HG02943 (cell line): ENCODE measurements around the gene DPCD.
"Not testable (repeated sequence)": the region's sequence is repeated elsewhere in the genome, so short reads cannot be mapped to it uniquely, and the experiment has no call there.

ENCODE experiments used
- ATAC-seq: cut with Tn5 transposase; IDR thresholded peaks from one replicate; pipeline ENCODE4 v1.9.1; 2021; ENCODE audit warnings: mild to moderate bottlenecking, low read depth, moderate library complexity; ENCODE audit not compliant: unreplicated experiment

DPCD gene

DNA sequence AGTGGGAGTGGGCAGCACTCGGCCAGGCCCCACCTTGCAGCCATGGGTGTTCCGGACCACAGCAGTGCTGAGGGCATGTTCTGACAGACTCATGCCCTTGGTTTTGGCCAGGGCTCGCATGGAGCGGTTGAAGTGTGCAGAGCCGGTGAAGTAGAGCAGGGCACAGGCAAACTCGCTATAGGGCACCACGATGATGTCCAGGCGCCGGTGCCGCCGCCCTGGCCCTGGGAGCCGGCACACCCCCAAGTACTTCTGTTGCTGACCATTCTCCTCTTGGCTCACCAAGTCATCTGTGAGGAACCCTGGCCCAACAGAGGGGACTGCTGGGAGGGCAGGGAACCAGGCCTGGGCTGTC lies 8.6 kb upstream of the DPCD start:
- no peak for ATAC-seq

DNA sequence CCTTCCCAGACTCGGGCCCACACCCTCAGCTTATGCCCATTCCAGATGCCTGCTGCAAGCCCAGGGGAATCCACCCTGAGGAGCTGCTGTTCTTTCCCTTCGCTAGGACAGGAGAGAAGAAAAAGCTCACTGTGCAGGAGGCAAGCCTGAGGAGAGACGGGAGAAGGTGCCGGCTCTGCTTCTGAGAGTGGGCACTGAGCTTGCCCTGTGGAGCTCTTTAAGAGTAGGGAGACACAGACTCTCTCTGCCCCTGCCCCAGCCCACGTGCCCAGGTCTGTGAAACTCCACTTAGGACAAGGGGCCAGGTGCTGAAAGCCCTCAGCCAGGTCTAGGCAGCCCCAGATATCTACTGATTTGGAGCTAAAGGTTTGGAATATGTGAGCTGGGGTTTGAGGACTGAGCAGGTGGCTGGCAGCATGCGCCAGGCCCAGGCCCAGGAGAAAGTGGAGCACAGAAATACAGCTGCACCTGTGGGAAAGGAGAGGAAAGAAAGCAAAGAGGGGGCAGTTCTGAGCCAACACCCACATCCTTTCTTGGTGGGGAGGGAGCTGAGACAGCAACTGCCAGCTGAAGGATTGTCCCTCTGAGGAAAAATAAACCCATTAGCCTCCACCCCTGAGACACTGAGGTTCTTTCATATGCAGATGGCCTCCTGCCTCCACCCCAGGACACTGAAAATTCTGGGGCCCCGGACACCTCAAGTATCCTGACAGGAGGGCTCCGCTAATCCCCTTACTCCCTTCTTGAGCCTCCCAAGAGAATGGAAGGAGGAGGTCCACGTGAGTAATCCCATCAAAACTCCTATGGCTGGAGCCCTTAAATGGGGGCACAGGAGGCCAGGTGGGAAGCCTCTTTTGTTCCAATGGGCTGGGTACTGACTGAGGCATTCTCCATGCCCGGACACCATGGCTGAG lies 7.4 kb upstream of the DPCD start:
- ATAC-seq: no peak

DNA sequence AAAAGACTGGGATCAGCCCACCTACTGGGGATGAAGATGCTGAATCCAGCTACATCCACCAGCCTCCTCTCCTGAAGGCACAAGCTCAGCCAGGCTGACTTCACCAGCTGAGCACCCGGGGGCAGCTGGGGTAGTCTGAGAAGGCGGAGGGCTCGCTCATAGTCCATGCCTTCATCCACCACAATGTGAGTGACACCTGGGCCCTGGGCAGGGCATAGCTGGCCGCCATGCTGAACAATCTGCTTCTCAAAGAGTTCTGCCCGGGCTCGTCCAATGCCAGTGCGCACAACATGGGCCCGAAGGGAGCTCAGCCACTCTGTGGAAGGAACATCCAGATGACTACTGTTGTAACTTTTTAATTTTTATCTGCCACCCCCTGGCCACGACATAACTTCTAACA lies 2.3 kb upstream of the DPCD start:
- no peak for ATAC-seq

DNA sequence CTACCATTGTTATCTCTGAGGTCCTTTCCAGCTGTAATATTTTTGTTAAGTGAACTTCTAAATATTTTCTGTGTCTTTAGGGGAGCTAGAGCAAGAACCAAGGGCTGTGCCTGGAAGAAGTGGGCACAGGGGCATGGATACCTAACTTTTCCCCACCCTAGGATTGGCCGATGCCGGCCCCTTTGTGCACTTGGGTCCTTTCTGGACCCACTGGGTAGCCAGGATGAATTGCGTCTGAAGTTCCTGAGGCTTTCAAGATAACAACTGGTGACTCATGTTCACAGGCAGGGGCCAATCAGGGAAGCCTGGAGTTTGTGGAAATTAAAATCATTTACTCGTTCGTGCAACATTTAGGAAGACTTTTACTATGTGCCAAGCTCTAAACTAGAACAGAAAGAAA lies 758 bp downstream of the DPCD start:
- ATAC-seq: no peak

DNA sequence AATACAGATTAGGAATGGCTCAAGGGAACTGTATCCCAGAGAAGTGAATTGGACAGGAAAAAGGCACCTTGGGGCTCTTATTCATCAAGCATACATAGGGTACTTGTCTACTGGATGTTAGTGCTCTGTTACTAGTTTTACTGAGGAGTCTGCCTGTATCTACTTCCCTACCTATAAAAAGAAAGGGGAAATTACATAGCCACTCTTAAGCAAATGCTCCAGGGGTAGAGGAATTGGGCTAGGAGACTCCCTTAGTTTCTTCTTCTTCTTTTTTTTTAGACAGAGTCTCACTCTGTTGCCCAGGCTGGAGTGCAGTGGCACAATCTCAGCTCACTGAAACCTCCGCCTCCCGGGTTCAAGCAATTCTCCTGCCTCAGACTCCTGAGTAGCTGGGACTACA lies 5.2 kb downstream of the DPCD start:
- not testable (repeated sequence) for ATAC-seq

DNA sequence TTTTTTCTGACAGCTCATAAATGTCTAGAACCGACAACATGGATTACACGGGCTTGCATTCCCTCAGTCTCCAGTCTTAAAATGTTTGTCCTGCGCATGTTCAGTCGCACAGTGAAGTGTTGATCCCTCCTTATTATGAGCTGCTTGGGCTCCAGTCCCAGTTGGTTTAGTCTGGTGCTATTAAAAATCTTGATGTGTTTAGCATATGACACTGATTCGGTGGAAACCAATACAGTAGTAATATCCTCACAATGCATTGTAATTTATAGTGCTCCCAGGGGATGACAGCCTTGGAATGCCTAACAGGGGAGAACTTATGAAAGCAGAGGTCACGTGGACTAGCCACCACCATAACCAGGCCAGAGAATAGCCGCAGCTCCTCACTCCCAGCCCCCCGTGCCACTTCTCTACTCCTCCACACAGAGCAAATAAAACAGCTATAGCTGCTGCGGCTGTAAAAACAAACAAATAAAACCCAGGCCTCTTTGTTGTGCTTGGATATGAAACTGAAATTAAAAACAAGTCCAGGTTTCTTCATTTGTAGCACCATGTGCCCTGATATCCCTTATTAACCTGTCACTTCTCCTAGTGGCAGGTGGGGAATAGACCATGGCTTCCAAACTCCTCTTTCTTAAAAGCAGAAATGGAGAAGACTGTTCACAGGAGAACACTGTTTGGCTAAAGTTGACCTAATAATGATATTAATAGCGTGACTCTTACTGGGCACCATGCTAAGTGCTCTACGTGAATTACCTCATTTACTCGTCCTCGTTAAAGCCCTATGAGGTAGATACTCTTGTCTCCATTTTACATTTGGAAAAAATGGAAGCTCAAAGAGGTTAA lies 7.7 kb downstream of the DPCD start:
- ATAC-seq: no peak

DNA sequence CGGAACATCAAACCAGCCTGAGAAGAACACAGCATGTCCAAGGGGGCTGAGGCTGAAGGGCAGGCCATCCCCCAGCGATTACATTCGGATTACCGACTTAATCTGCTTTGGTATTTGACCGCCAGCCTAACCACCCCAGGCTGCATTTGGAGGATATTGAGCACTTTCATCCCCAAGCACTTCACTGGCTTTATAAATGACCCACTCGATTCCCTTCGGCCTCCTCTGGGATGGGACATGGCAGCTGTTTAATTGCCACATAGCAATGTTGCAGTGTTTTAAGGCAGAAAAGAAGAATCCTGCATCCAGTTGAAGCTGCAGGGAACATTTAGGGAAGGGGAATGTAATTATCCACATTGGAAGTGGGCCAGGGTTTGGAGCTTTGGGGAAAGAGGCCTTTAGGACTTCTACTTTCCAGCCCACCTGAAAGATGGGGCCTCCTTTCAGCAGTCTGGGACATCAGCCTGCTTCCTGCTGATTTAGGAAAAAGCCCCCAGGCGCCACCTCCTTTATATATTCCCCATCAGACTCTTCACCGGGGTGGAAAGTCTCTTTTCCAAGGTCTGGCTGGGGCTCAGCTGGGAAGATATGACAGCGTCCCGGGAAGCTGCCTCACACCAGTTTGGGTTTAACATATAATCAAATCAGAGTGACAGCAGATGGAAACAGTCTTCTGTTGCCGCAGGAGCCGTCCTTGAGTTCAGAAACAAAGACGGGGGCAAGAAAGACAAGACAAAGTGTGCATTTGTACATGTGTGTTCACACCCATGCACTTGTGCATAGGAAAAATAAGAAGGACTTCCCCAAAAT lies 9.2 kb downstream of the DPCD start:
- no peak for ATAC-seq

DNA sequence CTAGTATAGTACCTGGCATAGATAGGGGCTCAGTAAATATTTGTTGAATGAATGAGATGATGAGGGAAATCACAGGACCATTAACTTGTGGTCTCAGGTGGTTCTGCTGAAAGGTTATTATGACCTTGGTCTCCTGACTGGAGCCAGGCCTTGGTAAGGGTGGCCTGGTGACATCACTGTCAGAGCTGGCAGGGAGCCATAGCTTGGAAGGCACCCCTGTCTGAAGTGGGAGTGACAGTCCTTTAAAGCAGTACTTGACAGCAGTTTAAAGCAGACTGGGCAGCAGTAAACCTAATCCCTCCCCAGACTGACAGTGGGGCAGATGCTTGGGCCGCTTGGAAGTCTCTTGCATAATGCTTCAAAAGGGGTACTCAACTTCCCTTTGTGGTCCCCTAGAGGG lies 13.4 kb downstream of the DPCD start:
- no peak for ATAC-seq

DNA sequence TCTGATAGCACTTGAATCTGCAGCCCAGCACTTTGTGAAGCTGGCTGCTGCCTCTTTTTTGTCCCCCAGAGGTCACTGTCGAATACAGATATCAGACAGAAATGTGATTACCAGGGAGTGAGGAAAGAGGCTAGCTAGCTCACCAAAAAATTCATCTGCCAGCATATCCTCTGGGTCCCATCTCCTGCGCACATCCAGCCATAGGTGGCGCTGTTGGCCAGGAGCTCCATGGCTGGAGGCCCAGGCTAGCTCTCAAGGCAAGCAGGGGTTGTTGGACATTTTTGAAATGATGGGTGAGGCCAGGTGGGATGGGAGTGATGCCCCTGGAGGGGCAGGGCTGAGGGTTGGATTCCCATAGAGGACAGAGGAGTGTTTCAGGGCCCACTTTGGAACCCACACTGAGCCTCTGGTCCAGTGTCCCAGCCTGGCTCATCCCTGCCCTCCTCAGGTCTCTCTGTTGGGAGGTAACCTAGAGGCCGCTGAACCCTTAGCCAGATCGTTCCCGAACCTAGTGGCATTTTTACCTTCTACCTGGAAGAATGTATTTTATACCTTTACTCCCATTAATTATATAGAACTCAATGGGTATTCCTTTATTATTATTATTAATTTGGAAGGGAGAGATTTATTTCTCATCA lies 14.8 kb downstream of the DPCD start:
- no peak for ATAC-seq

DNA sequence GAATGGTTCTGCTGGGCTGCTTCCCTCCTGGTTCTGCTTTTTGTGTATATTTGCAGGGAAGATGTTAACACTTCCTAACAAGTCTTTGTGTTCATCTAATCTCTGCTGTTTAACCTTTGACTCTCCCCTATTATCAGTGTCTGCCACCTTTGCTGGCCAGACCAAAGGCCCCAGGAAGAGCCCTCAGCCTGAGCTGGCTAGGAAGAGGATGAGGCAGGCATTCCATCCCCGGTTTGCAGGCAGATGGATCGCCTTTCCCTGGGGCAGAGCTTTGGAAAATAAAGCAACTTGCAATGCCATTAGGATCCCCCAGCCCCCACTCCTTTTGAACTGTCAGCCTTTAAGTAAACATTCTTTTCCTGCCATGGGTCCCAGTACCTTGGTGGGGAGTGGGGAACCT lies 19.0 kb downstream of the DPCD start:
- ATAC-seq: no peak

DNA sequence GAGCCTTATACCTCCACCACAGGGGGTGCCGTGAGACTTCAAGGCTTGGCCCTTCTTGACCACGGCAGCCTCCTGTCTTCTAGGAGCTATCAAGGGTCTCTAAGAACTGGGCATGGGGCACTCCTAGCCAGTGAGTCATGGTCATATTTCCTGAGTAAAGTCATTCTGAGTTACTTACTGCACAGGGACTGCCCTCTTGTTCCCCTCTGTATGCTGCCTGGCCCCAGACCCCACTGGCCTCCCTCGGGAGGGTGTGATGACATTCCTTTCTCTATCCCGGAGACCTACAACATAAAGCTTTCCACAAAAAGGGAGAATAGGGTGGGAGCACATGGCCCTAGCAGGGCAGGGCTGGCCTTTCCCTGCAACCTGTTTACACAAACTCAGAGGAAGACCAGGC lies 21.4 kb downstream of the DPCD start:
- ATAC-seq: no peak

DNA sequence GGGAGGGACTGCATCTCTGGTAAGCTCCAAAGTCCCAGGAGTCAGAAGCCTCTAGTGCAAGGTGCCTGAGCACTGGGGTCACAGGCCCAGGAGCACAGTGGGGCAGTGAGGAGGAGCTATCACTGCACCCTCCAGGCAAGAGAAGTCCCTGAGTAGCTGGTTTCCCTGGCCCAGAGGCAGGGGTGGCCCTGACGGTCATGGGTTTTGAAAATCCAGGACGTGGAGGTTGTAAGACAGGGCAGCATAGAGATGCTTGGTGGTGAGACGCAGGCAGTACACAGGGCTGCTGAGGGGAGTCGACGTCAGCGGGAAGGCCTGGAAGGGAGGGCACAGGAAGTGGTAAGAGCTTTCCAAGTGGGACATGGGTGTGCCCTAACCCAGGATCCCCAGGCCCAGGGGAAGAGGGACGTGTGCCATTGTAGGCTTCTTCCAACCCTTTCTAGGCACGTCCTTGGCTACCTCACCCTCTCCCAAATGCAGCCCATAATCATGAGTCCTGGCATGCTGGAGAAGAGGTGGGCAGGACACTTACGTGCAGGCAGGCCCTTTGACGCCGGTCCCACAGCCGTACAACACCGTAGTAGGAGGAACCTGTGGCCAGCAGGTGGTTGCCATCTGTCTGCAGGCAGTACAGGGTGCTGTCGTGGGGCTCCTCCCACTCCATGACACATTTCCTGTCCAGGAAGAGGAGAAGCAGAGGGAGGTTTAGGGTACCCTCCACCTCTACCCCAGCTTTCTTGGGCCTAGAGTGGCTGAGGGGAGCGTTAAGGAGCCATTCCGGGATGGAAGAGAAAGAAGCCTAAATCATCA lies 23.2 kb downstream of the DPCD start:
- ATAC-seq: no peak

DNA sequence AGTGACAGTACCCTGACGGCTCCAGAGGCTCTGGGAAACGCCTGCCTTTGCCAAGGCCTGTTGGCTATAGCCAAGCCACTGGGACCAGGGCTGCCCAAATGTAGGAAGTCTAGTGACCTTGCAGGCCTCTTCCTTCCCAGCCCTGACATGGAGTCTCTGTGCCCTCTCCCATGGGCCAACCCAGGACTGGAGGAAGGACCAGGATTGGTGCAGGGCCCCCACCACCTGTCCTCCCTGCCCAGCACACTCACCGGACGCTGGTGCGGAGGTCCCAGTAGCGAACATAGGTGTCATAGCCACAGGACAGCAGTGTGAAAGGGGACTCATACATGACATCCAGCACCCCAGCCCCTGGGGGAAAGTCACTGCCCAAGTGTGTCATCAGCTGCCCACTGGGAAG lies 24.0 kb downstream of the DPCD start:
- no peak for ATAC-seq

DNA sequence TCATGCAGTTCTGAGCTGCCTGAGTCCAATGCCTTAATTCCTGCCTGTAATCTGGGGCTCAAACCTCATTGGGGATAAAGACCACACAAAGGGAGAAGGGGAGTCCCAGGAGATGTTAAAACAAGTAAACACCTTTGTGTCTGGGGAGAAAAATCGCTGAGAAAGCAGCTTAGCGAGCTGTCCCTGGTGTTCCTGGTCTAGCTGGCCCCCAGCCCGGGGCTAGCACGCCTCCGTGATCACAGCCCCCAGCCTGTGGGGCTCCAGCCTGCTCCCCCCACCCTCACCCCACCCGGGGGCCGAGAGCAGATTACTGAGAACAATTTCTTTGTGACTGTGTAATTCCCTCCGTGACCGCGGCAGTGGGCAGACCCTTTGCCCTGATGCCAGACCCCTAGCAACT lies 24.8 kb downstream of the DPCD start:
- ATAC-seq: no peak

DNA sequence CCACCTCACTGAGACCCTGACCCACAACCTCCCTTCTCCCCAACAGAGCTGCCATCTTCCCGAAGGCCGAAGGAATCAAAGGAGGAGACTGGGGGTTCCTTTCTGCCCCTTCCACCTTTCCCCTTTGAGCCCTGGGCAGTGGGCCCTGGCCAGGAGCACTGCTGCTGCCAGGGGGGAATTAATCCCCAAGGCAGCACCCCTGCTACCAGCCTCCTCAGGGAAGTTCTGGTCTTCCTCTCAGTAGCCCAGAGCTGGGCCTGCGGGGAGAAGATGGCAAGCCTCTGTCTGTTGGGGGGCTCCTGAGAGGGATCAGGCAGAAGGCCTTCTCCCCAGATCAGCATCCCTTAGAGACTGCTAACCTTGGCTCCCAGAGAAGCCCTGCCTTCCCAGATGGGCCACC lies 25.5 kb downstream of the DPCD start:
- no peak for ATAC-seq

DNA sequence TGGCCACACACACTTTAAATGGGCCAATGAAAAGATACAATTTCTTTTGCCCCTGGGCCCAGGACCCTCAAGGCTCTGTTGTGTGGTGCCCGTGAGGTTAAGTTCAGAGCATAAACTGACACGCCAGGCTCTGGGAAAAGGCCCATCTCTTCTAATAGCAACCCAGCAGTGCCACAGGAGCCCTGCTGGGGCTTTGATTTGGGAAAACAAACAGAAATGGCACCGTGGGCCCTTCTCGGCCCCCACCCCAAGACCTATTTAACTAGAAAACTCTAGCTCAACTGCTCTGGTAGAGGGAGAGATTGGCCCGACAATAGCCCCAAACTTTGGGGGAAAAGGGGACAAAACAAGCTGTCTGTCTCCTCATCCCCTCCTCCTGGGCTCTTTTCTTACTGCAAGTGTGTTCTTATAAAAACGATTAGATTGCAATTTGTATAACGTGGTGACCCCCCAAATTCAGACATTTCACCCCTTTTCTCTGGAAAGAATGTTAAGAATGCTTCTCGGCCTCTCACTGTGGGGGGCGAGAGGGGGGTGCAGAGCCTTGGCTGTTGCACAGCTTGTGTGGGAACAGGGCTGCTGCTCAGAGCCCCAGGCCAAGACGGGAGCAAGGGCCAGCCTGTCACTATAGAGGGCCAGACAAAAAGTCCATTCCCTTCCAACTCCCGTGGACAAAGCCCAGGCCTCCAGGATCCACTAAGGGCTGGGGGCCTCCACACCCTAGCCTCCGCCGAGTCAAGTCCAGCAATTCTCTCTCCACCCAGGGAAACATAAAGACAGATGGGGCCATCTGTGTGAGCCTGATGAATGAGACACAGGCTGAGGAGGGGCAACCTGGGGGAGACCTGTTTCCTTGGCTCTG lies 26.8 kb downstream of the DPCD start:
- no peak for ATAC-seq

DNA sequence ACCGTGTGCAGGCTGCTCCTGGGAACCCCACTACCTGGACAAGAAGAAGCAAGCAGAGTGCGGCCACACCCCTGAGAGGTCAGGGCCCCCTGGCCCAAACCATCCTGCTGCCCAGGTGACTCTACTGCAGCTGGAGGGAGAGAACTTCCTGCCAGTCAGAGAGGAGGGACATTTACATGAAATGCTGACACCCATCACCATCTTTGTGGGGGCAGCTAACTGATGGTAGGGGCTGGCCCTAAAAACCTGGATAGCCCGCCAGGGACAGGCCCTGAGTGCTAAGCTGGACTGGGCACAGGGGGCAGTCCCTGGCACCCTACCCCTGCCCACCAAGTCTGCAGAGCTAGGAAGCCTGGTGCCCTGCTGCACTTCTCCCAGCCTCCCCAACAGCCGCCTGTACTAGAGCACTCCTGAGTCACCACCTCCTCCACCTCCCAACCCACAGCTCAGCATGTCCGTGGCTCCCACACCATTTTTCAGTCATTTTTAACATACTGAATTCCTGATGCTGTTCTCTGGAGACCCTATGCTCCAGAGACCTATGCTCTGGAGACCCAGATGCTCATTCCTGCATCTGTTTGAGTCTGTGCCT lies 27.5 kb downstream of the DPCD start:
- ATAC-seq: no peak

DNA sequence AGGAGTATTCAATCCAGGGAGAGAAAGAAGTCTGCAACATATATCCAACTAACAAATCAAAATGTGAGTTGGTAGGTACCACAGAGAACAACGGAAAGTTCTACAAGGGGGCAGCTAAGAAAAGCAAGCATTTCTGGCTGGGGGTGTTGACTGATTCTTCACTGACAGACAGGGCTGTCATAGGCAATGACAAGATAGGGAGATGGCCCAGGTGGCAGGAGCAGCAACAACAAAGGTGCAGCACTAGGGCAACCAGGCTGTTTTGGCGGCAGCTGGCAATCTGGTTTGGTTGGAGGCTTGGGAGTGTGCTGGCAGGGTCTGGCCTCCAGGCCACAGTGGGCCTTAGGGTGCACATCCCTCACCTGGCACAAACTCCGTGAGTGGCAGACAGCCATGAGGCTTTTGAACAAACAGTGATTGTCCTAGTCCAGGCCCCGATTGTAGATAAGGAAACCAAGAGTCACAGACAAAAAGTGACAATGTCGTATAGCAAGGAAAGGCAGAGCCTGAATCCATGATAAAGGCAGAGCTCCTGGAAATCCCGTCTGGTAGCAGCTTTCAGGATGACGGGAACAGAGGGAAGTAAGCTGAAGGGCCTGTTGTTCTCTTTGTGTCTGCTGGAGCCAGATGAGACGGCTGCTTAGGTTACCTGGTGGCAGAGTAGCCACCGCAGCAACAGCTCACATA lies 28.4 kb downstream of the DPCD start:
- no peak for ATAC-seq
